Stimulated activated naive CD4-positive, alpha-beta T cell treated with Interleukin-2 at 50 U/mL for 16 hours (primary cell): ENCODE measurements around the gene DHX58.

Experiments used
- DNase-seq: peaks from one replicate; lab custom pipeline; 2025; lab: John Stamatoyannopoulos, UW

Gene DHX58

GRCh38 chr17:42053731-42054500 is 58.6 kb downstream of the DHX58 start:
- no peak for DNase-seq

GRCh38 chr17:42052346-42052877 is 60.1 kb downstream of the DHX58 start:
- DNase-seq, result no peak

- no peak for DNase-seq
Observed at GRCh38 chr17:42051645-42052044, 60.9 kb downstream of the DHX58 start.
